Measurements from ENCODE around the gene SERTAD2. TPM values are rescaled to one million over a fixed set of nuclear protein-coding genes. Genes with fewer than 3 reads are reported as not detected.

SERTAD2 gene
- total and polyA plus RNA-seq, 8 donors: 2.2 to 9.4 (median 4.3) TPM

DNA sequence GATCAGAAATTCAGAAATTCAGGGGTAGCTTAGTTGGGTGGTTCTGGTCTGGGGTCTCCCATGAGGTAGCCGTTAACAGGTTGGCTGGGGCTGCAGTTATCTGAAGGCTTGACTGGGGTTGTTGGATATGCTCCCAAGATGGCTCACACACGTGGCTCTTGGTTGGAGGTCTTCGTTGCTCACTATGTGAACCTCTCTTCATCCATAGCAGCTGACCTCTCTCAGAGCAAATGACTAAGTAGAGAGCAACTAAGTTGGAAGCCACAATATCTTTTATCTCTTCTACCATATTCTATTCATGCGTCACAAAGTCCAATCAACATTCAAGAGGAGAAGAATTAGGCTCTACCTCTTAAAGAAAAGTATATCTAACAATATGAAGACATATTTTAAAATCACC lies 38.7 kb upstream of the SERTAD2 start:
- Histone ChIP-seq H3K27me3 (no peaks in the 10 kb centered on the region), H3K9me3 (no peaks in the 10 kb centered on the region), H3K4me3 (no peak overlapping the region), H3K4me1 (no peaks in the 10 kb centered on the region), H3K36me3 (no peaks in the 10 kb centered on the region), H3K27ac (no peak overlapping the region)
- 69 to 87% methylated on average over 4 of the region's 4 CpGs for WGBS, 2 donors
- no peak for FAIRE-seq
- TF ChIP-seq, protein P1, sequence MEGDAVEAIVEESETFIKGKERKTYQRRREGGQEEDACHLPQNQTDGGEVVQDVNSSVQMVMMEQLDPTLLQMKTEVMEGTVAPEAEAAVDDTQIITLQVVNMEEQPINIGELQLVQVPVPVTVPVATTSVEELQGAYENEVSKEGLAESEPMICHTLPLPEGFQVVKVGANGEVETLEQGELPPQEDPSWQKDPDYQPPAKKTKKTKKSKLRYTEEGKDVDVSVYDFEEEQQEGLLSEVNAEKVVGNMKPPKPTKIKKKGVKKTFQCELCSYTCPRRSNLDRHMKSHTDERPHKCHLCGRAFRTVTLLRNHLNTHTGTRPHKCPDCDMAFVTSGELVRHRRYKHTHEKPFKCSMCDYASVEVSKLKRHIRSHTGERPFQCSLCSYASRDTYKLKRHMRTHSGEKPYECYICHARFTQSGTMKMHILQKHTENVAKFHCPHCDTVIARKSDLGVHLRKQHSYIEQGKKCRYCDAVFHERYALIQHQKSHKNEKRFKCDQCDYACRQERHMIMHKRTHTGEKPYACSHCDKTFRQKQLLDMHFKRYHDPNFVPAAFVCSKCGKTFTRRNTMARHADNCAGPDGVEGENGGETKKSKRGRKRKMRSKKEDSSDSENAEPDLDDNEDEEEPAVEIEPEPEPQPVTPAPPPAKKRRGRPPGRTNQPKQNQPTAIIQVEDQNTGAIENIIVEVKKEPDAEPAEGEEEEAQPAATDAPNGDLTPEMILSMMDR (IDR thresholded peaks at IDR 0.05): no peak
- intact Hi-C loops (cut with DNase I): no loop called here
- no peak for ATAC-seq
- DNase-seq: no peak

DNA sequence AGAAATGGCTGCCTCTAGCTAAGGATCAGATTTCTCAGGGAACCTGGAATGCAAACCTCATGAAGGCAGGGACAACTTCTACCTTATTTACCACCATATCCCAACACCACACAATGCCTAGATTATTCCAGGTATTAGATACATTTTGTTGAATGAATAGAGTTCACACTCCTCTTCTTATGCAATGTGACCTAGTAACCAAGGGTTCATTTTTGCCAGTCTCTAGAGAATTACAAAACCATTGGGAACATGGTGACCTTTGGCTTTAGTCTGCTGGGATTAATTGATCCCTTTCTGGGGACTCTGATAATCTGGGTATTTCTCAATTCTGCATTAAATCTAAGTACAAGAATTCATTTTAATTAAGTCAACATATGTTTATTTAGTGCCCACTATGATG lies 35.2 kb upstream of the SERTAD2 start:
- no peak for DNase-seq
- FAIRE-seq: no peak
- no peak for ATAC-seq

DNA sequence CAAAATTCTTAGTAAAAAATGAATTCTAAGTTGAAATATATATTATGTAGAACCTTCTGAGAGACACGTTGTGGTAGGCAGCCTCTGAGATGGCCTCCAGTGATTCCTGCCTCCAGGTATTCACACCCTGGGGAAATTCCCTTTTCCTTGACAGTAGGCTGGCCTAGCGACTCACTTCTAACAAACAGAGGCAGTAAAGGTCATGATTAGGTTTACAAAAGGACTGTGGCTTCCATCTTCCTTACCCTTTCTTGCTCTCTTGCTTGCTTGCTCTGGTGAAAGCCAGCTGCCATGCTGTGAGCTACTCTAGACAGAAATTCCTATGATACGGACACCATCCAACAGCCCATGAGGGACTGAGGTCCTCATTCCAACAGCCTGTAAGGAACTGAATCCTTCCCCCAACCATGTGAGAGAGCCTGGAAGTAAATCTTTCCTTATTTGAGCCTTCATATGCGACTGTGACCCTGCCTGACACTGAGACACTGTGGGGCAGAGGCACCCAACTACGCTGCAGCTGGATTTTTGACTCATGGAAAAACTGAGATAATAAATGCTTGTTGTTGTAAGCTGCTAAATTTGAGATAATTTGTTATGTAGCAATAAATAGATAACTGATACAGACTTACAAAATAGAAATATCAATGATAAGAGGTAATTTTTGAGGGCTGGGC lies 32.7 kb upstream of the SERTAD2 start:
- Histone ChIP-seq H3K9me3 (no peaks in the 10 kb centered on the region), H3K36me3 (no peaks in the 10 kb centered on the region), H3K4me3 (no peak overlapping the region), H3K27me3 (no peaks in the 10 kb centered on the region), H3K4me1 (no peaks in the 10 kb centered on the region), H3K27ac (no peak overlapping the region)
- ATAC-seq: no peak
- FAIRE-seq: no peak
- DNase-seq: no peak
- WGBS, 2 donors: 89 to 94% methylated on average over 5 of the region's 5 CpGs
- intact Hi-C loops (cut with DNase I): no loop called here
- TF ChIP-seq, protein P1 (IDR thresholded peaks at IDR 0.05): no peak

More for the DNA sequence above, 35.2 kb upstream of the SERTAD2 start:
- Histone ChIP-seq H3K27ac (no peak overlapping the region), H3K27me3 (no peaks in the 10 kb centered on the region), H3K9me3 (no peaks in the 10 kb centered on the region), H3K4me3 (no peak overlapping the region), H3K36me3 (no peaks in the 10 kb centered on the region), H3K4me1 (no peaks in the 10 kb centered on the region)
- TF ChIP-seq, protein P1 (IDR thresholded peaks at IDR 0.05): no peak
- intact Hi-C loops (cut with DNase I): no loop called here

DNA sequence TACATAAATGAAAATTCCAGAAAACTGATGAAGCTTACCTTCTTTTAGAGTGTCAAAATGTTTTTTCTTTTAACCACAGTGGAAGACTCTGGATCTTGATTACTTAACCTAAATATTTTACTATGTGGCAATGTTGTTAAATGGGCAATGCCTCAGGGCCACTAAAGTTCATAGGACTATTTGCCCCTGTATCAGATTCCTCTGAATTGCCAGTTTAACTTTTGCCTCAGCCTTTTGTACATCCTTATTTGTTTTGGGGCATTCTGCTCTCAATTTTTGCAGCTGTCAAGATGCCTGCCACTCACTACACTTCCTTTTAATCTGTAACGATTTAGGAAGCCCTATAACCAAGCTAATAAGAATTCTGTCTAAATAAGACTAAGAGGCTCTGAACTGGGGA lies 31.7 kb upstream of the SERTAD2 start:
- FAIRE-seq (no peak), ATAC-seq (no peak), DNase-seq (no peak)
- H3K4me3 ChIP-seq: no peak overlapping the region
- no peaks in the 10 kb centered on the region for H3K36me3 ChIP-seq
- H3K9me3 ChIP-seq: no peaks in the 10 kb centered on the region
- no peak overlapping the region for H3K27ac ChIP-seq
- TF ChIP-seq, protein P1 (IDR thresholded peaks at IDR 0.05): no peak
- no peaks in the 10 kb centered on the region for H3K27me3 ChIP-seq
- no peaks in the 10 kb centered on the region for H3K4me1 ChIP-seq
- intact Hi-C loops (cut with DNase I): no loop called here
- WGBS, 2 donors: 60 to 73% methylated on average over 1 of the region's 1 CpG

DNA sequence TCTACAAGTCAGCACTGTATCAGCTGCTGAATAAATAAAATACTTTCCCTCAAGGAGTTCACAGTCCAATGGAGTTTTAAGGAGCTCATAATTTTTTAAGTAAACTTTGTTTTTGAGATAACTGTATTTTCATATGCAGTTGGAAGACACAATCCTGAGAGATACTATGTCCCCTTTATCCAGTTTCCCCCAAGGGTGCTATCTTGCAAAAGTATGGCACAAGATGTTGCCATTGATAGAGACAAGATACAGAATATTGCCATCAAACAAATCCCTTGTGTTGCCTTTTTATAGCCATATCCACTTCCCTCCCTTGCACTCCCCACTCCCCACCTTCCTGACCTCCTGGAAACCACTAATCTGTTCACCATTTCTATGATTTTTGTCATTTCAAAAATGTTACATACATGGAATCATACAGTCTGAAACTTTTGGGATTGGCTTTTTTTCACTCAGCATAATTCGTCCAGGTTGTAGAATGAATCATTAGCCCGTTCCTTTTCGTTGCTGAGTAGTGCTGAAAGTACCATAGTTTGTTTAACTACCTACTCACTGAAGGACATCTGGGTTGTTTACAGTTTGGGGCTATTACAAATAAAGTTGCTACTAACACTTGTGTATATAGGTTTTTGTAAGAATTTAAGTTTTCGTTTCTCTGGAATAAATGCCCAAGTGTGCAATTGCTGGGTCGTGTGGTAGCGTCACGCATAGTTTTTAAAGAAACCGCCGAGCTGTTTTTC lies 30.2 kb upstream of the SERTAD2 start:
- no peak for ATAC-seq
- intact Hi-C loops (cut with DNase I): no loop called here
- 87 to 94% methylated on average over 9 of the region's 9 CpGs for WGBS, 2 donors

More for the DNA sequence above, 30.2 kb upstream of the SERTAD2 start:
- H3K9me3 ChIP-seq: no peaks in the 10 kb centered on the region
- FAIRE-seq: no peak
- H3K27ac ChIP-seq: no peak overlapping the region
- H3K27me3 ChIP-seq: no peaks in the 10 kb centered on the region
- DNase-seq: no peak
- H3K4me3 ChIP-seq: no peak overlapping the region
- H3K4me1 ChIP-seq: no peaks in the 10 kb centered on the region
- TF ChIP-seq, protein P1 (IDR thresholded peaks at IDR 0.05): no peak
- no peaks in the 10 kb centered on the region for H3K36me3 ChIP-seq
